Subcutaneous adipose tissue (tissue), 4 donors: ENCODE measurements around the gene GOLGA6A. TPM values are rescaled to one million over a fixed set of nuclear protein-coding genes. Genes with fewer than 3 reads are reported as not detected.

Experiments
- CTCF ChIP-seq: fragments of 450-650 bp; IDR thresholded peaks from one replicate; pipeline ENCODE4 v1.5.1; 2016; ENCODE audit warnings: low read depth, mild to moderate bottlenecking, control low read depth, antibody characterized with exemption, moderate library complexity
- total RNA-seq, 4 donors: library from RNA; depleted of rRNA; stranded (reverse); fragments of >200 nt; gene quantifications; one replicate each; pipeline ENCODE4 v1.1.0, GENCODE V29; 2016

Gene GOLGA6A
- total RNA-seq, 4 donors from 2014 or later = 0.17 TPM; not detected in 3

GRCh38 chr15:74046275-74046674, 36.1 kb downstream of the GOLGA6A start:
- no peak for TF ChIP-seq CTCF

- TF ChIP-seq CTCF = no peak
These were observed 36.6 kb downstream of the GOLGA6A start for GRCh38 chr15:74045636-74046274.

GRCh38 chr15:74045184-74045583, 37.2 kb downstream of the GOLGA6A start:
- no peak for TF ChIP-seq CTCF

GRCh38 chr15:74044267-74045110, 37.9 kb downstream of the GOLGA6A start:
- TF ChIP-seq CTCF = no peak

- TF ChIP-seq CTCF = no peak
These were observed 38.7 kb downstream of the GOLGA6A start for GRCh38 chr15:74043425-74044266.

- no peak for TF ChIP-seq CTCF
These were observed 39.5 kb downstream of the GOLGA6A start for GRCh38 chr15:74042603-74043424.
